Activated T-helper 9 cell treated with anti-CD3 and anti-CD28 coated beads, Interleukin-2, amount 50 U/mL, for 16 hours (primary cell): ENCODE results near the gene MBD6.
"Not testable (repeated sequence)": the region's sequence is repeated elsewhere in the genome, so short reads cannot be mapped to it uniquely, and the experiment has no call there.

ENCODE experiments used
- DNase-seq: peaks from one replicate; pipeline ENCODE4 v3.0.0-alpha.2; 2020; ENCODE audit warnings: low read depth

MBD6 gene

DNA sequence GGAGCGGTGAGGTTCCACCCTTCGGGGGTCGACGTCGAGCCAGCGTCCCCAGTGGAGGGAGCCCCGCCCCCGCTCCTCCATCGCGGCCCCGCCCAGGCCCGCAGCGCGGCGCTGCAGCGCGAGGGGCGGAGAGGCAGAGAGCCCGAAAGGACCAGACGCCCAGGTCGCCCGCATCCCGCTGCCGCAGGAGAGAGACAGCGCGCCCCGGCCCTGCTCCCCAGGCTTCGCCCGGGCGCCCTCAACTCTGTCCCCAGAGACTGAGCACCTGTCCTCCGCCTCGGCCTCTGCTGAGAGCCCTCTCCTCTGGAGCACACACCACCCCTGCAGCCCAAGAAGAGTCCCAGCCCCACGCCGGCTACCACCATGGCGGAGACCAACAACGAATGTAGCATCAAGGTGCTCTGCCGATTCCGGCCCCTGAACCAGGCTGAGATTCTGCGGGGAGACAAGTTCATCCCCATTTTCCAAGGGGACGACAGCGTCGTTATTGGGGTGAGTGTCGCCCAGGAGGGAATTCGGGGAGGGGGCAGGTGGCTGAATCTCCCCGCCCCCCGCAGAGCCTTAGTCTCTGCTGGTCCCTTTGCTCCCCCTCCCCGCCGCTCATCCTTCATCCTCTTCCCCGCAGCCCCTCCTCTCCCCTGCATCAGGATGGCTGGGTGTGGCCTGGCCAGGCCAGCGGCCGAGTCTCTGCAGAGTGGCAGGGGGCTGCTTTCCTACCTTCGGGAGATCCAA, 27.5 kb downstream of the MBD6 start, which contains the start of gene KIF5A:
Gene KIF5A, plus strand, starts transcription at position 136 of the 732 bp plus-strand sequence. Its CDS starts 228 bp downstream, at position 364.
- peak; percentile 37 for DNase-seq

DNA sequence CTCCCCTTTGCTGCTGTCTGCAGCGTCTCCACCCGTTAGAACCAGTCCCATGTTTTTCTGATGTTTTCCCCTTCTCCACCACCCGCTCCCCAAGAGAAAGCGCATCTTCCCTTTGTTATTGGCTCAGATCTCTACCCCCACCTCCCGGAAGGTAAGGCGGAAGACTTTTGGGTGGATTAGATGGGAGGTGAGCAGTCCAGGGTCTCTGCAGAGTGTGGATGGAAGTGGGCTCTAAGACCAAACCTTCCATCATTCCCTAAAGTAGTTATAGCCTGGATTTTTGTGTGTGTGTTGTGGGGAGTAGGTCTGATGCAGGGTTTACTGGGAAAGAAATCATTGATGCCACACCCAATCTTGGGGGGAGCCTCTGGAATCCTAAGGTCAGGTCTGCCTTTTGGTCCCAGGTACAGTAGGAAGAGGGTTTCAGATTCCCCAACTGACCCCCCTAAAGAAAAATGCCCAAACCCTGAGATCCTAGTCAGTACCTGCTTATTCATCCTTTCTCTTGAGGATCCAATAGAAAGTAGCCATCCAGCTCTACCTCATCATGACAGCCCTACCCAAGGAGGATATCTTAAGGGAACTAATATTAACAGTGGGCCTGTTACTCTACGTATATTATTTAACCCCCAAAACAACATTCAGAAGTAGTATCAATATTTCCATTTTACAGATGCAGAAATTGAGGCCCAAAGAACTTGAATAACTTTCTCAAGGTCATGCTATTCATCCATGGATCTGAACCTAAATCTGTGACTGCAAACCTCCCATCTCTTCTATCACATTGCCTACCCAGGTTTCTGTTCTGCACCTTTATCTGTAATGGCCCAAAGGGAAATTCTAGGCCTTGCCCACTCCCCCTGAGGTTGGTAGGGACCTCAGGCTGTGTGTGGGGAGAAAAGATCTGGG, 28.3 kb downstream of the MBD6 start:
- DNase-seq: no peak

DNA sequence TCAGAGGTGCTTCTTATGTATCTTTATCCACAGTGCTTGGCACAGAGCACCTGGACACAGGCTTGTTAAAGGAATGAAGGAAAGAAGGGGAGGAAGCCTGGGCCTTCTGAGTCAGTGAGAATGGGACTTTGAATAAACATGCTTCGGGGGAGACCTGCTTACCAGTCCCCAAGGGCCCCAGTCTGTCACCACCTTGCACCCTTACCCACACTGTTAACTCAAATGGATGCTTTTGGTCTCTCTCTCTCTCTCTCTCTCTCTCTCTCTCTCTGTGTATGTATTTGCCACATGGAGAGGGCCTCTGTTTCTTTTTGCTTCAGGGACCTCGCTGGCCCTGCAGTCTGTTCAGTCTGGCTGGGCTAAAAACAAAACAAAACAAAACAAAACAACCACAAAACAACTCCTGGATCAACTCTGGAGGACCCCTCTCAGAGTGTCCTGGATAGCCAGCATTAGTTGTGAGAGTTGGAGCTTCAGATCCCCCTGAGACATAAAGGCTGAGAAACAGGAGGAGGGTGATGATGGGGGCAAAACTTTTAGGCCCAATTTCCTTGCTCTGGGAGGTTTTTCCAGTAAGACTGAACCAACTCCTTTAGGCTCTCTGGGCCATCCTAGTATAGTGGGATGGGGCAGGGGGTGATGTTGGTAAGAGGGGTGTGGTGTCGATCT, 29.1 kb downstream of the MBD6 start:
- DNase-seq: no peak

DNA sequence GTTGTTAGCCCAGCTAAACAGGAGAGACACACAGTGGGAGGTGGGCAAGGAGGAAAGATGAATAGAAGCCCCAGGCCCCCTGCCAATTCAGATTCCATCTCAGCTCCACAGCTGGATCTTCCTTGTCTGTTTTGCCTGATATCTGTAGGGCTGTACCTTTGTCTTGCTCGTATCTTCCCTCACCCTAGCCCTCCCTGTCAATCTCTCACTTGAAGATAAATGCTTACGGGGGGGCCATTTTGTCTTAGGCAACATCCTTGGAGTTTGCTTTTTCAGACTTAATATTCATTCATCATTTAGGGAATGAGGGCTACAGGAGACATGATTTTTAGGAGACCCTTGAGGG, 29.7 kb downstream of the MBD6 start:
- no peak for DNase-seq

DNA sequence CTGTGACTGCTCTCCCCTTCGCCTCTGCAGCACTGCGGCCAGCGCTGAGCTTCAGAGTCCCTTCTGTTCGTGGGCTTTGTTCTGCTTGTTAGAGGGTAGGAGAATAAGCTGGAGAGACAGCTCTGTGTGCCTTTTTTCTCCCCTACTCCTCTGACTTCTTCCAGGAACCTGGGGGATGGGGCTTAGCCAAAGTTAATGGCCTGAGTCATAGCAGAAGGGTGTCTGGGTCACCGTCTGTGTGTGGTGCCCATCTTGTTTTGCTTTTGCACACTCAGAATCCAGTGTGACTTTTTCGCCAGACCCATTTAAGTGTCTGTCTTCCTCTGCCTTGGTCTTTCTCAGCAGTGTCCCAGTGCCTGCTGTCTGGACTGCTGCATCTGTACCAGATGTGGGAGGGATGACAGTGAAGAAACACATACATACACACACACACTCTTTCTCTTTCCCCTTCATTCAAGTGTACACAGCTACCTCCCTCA, 30.2 kb downstream of the MBD6 start:
- DNase-seq: no peak

DNA sequence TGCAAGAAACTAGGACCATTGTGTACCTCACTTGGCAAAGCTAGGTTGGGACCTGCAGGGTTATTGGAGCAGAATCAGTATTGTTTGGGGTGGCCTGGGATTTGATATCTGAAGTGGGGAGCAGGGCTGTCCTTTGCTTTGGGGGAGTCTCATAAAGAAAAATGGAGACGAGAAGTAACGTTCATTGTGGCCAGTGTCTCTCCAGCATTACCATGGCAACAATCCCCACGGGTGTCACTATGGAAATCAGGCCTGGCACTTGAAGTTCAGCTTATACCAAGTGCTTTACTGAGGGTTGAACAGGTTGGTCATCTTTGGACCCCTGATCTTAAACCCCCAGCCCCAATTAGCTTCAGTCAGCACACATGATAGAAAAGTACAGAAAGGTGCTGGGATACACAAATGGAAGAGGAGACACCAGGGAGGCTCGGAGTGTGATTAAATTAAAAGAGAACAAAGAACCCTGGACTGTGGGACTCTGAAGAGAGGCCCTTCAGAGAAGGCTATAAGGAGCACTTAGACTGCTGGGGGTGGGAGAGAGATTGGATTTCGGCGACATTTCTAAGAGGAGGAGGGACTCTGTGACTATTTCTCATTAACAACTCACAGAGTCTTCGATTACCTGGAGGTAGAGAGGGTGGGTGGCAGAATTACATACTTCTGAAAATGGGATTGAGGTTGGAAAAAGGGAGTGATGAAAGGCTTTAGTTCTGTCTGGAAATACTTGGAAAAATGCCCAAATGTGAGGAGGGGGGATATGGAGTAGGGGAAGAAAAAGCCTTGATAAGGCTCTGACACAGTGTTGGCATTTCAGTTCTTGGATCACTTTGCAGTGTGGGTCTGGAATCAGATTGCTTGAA, 30.9 kb downstream of the MBD6 start:
- no peak for DNase-seq

DNA sequence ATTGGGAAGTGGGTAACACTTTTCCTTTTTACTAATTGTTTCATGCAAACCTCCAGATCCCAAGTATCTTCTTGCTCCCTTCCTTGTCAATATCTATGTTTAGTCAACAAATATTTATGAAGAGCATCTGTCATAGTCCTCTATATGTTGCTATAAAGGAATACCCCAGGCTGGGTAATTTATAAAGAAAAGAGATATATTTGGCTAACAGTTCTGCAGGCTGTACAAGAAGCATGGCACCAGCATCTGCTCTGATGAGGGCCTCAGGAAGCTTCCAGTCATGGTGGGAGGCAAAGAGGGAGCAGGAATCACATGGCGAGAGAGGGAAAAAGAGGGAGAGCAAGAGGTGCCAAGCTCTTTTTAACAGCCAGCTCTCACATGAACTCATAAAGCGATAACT, 31.8 kb downstream of the MBD6 start:
- no peak for DNase-seq

DNA sequence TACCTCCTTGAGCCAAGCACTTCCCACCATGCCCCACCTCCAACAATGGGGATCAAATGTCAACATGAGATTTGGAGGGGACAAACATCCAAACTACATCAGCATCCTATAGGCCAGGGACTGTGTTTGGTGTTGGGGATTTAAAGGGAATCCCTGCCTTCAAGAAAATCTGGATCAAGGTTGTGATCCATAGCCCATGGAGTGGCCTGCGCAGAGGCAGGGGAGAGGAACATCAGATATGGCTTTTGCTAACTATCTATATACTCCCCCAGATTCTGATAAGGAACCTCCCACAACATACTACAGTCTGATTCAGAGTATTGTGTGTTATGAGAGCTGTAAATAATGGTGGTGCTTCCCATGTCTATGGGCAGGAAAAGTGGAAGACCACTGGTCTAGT, 32.3 kb downstream of the MBD6 start:
- DNase-seq: no peak

DNA sequence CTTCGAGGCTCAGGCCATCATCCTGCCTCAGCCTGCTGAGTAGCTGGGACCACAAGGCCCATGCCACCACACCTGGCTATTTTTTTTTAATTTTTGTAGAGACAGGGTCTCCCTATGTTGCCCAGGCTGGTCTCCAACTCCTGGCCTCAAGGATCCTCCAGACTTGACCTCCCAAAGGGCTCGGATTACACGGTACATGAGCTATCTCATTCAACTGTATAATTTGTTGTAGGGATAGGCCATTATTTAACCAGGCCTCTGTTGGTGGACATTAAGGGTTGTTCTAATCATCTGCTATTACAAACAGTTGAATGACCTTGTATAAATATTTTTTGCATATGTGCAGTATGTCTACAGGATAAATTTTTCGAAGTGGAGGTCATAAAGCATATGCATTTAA, 36.2 kb downstream of the MBD6 start:
- no peak for DNase-seq

DNA sequence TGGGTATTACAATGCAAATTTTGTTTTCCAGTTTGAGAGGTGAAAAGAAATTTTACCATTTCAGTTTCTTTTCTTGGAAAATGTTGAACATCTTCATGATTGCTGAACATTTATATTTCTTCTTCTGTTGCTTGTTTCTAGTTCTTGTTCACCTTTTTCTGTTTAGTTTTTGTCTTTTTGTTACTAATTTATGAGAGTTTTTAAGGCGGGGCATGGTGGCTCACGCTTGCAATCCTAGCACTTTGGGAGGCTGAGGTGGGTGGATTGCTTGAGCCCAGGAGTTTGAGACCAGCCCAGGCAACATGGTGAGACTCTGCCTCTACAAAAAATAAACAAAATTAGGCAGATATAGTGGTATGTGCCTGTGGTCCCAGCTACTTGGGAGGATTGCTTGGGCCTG, 37.9 kb downstream of the MBD6 start:
- no peak for DNase-seq

DNA sequence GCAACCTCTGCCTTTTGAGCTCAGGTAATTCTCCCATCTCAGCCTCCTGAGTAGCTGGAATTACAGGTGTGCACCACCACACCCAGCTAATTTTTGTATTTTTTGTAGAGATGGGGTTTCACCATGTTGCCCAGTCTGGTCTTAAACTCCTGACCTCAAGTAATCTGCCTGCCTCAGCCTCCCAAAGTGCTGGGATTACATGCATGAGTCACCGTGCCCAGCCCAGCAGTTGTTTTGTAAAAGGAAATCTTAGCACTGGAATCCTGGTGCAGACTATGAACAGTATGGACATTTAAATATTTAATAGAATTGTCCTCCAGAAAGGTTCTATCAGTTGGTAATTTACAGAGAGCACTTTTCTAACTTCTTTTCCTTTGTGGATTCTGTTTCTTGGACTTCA, 38.5 kb downstream of the MBD6 start:
- not testable (repeated sequence) for DNase-seq

DNA sequence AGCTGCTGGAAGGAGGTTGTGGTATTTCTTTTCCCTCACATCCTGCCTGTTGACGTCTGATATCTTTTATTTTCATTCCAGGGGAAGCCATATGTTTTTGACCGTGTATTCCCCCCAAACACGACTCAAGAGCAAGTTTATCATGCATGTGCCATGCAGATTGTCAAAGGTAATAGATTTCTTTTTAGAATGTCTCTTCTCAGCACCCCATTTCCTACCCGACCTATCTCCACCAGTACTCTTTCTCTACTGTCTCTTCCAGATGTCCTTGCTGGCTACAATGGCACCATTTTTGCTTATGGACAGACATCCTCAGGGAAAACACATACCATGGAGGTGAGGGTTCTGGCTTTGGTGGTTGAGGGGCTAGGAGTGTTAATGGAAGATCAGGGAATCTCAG, 40.7 kb downstream of the MBD6 start:
- DNase-seq: no peak

DNA sequence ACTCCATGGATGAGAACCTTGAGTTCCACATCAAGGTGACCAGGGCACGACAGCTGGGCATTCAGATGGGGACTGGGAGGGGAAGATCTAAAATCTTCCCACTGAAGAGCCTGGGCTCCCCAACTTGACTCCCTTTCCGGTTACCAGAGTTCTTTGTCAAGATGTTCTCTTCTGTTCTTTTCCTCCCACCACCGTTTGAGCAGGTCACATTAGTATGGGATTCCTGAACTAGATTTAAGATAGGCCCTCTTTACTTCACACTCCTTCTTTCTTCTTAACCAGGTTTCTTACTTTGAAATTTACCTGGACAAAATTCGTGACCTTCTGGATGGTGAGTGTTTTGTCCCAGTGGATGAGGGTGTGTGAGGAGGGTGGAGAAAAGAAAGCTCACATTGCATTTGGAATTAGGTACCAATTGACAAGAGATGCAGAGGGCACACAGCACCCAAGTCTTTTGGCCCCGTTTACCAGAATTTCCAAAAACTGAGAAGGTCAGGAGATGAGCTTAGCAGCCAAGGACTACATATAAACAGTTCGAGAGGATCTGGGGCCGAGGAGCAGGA, 41.6 kb downstream of the MBD6 start:
- DNase-seq: no peak

DNA sequence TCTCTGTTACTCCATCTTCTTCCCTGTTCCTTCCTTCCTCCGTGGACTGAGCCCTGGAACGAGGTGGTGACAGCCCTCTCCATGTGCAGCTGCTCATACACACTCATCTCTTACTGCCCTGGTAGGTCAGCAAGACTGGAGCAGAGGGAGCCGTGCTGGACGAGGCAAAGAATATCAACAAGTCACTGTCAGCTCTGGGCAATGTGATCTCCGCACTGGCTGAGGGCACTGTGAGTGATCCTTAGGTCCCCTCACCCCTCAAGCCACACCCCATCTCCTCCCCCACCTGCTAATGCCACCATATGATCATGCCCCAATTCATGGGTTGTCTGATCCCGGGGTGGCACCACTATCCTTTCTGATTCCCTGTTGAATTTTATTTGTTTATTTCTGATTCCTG, 46.2 kb downstream of the MBD6 start:
- no peak for DNase-seq

DNA sequence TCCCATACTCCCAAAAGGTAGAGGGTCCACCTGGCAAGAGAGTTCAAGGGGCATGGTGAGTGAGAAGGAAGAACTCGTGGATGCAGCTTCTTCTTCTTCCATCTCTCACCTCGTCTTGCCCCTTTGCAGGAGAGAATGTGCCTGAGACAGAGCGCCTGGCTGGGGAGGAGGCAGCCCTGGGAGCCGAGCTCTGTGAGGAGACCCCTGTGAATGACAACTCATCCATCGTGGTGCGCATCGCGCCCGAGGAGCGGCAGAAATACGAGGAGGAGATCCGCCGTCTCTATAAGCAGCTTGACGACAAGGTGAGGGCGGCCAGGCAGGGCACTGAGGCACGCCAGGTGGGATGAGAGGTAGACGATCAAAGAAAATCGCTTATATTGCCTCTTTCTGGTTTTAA, 47.2 kb downstream of the MBD6 start:
- DNase-seq: no peak

DNA sequence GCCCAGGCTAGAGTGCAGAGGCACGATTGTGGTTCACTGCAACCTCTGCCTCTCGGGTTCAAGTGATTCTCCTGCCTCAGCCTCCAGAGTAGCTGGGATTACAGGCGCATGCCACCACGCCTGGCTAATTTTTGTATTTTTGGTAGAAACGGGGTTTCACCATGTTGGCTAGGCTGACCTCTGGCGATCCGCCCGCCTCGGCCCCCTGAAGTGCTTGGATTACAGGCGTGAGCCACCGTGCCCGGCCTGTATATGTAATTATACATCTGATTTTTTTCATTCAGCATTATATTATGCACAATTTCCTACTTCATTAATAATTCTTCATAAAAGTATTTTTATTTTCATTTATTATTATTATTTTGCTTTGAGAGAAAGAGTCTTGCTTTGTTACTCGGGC, 47.8 kb downstream of the MBD6 start:
- DNase-seq: not testable (repeated sequence)

DNA sequence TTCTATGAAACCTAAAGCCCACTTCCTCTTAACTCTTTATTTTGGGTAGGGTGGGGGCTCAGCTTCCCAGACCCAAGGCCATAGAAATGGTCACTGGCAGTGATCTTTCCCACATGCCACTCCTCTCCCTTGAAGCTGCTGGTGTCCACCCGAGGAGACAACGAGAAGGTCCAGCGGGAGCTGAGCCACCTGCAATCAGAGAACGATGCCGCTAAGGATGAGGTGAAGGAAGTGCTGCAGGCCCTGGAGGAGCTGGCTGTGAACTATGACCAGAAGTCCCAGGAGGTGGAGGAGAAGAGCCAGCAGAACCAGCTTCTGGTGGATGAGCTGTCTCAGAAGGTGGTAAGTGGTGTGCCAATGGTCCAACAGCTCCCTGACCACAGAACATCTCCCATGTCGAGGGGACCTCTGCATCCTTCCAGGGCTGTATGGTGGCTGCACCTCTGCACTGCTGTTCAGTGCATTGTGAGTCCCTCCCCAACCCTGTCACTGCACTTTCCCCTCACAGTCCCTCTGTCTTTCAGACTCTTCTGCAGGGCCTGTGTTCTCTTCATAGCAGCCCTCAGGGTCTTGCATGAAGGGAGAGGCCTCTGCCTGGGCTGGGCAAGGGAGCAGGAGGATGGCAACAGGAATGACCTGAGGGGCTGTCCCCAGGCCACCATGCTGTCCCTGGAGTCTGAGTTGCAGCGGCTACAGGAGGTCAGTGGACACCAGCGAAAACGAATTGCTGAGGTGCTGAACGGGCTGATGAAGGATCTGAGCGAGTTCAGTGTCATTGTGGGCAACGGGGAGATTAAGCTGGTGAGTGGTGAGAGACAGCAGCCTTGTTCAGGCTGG, 49.5 kb downstream of the MBD6 start:
- DNase-seq: no peak

DNA sequence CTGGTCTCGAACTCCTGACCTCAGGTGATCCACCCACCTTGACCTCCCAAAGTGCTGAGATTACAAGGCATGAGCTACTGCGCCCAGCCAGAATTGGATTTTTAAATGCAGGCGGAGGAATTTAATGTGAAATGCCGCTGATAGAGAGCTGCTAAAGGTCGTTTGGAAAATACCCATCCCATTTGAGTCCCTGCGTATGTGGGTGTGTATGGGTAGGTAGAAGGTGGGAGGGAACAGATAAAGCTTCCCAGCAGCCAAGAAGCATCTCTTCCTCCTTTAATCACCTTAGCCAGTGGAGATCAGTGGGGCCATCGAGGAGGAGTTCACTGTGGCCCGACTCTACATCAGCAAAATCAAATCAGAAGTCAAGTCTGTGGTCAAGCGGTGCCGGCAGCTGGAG, 52.2 kb downstream of the MBD6 start:
- DNase-seq: no peak

DNA sequence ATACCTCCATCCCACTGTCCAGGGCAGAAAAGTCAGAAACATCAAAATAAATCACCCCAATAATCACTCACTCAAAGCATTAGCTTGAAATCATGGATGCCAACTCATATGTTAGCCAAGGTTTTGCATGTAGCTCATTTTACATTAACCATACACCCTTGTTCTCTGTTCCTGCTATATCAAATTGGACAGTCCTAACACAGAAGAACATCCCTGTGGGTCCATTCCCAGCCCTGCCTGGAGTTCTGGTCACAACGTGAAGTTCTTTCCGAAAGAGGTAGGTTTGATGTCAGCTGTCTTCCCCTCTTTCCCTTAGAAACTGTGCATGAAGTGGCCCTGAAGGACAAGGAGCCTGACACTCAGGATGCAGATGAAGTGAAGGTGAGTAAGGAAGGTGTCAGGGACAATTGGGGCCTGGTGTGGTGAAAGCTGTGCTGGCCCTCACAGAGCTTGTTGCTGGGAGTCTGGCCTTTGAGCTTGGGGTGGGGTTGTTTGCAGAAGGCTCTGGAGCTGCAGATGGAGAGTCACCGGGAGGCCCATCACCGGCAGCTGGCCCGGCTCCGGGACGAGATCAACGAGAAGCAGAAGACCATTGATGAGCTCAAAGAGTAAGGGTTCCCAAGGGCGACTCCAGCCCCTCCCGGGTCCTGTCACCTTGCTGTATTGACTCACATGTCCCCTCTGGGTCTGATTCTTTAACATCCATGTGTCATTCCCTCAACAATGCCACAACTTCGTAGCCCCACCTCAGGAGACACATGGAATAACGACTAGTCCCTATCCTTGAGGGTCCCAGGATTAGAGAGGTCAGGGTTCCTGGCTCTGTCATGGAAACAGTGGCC, 53.4 kb downstream of the MBD6 start:
- DNase-seq: no peak
